Spleen (tissue), 7 donors: Measurements from ENCODE around the gene MFAP2.

Experiments
- POLR2A ChIP-seq, 3 donors: fragments of 450-650 bp; IDR thresholded peaks; one replicate each; pipeline ENCODE4 v1.5.1; 2017; ENCODE audit warnings: antibody characterized with exemption in 3 of 3, mild to moderate bottlenecking in 1 of 3
- POLR2AphosphoS5 ChIP-seq, 3 donors: sonication (generic); formaldehyde crosslinking; IDR thresholded peaks; one replicate each; pipeline ENCODE4 v1.5.1; 2017; ENCODE audit warnings: antibody characterized with exemption in 3 of 3
- TF ChIP-seq, protein P1 (sequence below), 11 experiments: fragments of 200-600 bp in 7 of 11; fragments of 450-650 bp in 4 of 11; sonication (generic) in 4 of 11; IDR thresholded peaks in 8 of 11; conservative IDR thresholded peaks in 3 of 11; 1 replicate in 7 of 11; 2 replicates in 4 of 11; pipeline versions ENCODE4 v1.4.0 to v1.8.0; 2016 to 2021; ENCODE audit warnings: antibody characterized with exemption in 11 of 11, inconsistent platforms in 4 of 11, mild to moderate bottlenecking in 1 of 11
- donor health status: DM: no; HTN: no; CAD: no; lungs with moderate emphysema.
- donor health status: DM: no; HTN: no; CAD: no.
- donor health status: DM: no; HTN: no; CAD: no.

GRCh38 chr1:17012775-17013490 lies 32.5 kb upstream of the MFAP2 start:
- TF ChIP-seq, protein P1, sequence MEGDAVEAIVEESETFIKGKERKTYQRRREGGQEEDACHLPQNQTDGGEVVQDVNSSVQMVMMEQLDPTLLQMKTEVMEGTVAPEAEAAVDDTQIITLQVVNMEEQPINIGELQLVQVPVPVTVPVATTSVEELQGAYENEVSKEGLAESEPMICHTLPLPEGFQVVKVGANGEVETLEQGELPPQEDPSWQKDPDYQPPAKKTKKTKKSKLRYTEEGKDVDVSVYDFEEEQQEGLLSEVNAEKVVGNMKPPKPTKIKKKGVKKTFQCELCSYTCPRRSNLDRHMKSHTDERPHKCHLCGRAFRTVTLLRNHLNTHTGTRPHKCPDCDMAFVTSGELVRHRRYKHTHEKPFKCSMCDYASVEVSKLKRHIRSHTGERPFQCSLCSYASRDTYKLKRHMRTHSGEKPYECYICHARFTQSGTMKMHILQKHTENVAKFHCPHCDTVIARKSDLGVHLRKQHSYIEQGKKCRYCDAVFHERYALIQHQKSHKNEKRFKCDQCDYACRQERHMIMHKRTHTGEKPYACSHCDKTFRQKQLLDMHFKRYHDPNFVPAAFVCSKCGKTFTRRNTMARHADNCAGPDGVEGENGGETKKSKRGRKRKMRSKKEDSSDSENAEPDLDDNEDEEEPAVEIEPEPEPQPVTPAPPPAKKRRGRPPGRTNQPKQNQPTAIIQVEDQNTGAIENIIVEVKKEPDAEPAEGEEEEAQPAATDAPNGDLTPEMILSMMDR (IDR thresholded peaks at IDR 0.05 in 8 of 11, conservative IDR thresholded peaks at IDR 0.05 in 3 of 11): no peak
- TF ChIP-seq POLR2A (IDR thresholded peaks at IDR 0.05): no peak
- TF ChIP-seq POLR2AphosphoS5 (IDR thresholded peaks at IDR 0.05): no peak
